HG02870 (cell line): Measurements from ENCODE around the gene CCNA2.

ENCODE experiments used
- ATAC-seq: cut with Tn5 transposase; IDR thresholded peaks from one replicate; pipeline ENCODE4 v1.9.1; 2021; ENCODE audit warnings: mild to moderate bottlenecking, moderate library complexity; ENCODE audit not compliant: unreplicated experiment

Gene CCNA2

GRCh38 chr4:121823505-121824170, at the start of gene CCNA2:
CCNA2 (minus strand) TSS chr4:121823883; CDS start chr4:121823628, 255 bp downstream.
- ATAC-seq, result peak; percentile 88

- peak; percentile 98 for ATAC-seq
These were observed 46.4 kb upstream of the CCNA2 start, which contains the start of gene BBS7 for GRCh38 chr4:121869841-121870822. BBS7 (minus strand) TSS chr4:121870474; CDS start chr4:121870313, 161 bp downstream.

DNA sequence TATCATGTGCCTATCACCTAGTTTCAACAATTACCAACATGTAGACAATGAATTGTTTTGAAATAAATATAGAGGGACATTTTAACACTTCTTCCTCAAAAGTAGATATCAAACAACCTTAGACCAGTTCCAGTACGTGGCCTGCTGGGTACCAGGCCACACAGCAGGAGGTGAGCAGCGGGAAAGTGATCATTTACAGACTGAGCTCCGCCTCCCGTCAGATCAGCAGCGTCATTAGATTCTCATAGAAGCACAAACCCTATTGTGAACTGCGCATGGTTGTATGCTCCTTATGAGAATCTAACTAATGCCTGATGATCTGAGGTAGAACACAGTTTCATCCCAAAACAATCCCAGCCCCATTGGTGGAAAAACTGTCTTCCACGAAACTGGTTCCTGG, 40.1 kb upstream of the CCNA2 start:
- no peak for ATAC-seq

GRCh38 chr4:121861426-121861825, 37.7 kb upstream of the CCNA2 start:
- ATAC-seq, result no peak

DNA sequence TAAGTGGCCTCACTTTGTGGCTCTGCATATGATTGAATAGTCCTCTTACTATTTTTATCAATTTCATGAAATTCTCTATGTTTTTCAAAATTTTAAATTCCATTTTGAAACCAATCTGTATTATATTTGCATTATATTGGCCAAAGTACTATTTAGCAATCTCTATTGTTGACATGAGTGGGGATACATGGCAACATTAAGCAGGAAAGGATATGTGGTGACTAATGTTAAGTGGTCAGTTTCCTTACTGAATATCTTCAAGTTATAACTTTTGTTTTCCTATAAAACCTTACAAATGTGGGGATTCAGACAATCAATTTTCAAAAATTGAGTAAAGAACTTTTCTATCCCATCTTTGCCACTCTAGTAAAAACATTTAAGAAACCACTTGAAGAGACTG, 36.4 kb upstream of the CCNA2 start:
- ATAC-seq, result no peak

DNA sequence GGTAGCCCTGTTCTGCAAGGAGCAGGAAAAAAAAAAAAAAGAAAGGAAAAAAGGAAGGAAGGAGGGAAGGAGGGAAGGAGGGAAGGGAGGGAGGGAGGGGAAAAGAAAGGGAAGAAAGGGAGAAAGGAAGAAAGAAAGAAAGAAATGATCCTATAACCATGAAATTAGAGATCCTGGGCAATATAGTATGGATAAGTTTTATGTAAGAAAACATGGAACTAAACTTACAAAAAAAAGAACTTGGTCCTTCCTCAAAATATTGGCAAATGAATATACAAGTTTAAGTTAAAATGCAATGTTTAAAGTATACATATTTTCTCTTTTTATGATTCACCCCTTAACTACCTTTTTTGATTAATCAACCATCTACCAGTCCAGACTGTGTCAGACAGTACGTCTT, 27.7 kb upstream of the CCNA2 start:
- no peak for ATAC-seq

GRCh38 chr4:121846662-121847061, 23.0 kb upstream of the CCNA2 start:
- no peak for ATAC-seq

GRCh38 chr4:121842862-121843261, 19.2 kb upstream of the CCNA2 start:
- ATAC-seq, result no peak

DNA sequence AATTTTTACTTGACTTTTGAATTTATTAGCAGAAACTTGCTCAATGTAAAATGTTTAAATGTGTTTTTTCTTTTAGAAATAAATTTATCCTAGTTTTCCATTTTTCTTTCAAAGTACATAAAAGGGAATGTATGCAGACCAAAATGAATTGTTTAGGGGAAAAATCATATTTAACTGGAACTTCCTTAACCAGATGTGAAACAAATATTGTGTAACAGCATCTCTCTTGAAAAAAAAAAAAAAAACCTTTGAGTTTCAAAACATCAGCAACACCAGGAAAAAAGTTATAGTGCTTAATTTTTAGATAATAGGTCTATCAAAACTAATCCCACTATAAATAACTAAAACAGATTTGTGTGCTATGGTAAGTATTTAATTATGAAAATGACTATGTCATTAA, 14.5 kb upstream of the CCNA2 start:
- ATAC-seq, result no peak

DNA sequence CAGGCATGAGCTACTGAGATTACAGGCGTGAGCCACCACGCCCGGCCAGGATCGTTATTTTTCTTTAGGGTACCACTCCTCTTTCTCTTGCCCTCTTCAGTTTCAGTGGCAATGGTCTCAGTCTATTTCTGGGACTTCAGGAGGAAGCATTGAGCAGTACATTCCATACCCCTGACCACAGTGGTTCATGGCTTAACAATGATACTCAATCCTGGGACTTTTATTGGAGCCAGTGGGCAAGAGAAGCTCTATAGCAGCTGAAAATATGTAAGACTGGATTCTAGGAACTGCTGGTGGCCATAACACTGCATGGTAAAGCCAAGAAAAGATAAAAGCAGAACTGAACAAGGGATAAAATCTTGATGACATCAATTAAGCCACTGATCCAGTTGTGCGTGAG, 5.8 kb upstream of the CCNA2 start:
- ATAC-seq, result no peak

DNA sequence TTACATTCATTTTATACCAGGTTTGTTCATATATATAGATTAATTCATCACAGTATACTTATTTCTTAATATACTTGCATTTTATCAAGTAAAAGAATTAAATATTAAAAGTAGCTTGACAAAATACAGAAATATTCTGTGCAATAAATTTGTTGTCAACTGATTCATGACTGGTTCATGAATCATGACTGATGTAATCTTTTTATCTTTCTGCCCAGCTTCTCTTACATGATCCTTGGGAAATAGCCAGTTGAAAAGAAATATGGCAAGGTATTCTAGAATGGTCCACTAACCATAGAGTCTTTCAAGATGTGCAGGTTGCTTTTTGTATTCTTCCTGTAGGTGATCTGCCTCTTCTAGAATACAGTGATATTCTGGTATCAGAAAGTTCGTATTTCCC, 4.2 kb upstream of the CCNA2 start:
- no peak for ATAC-seq

GRCh38 chr4:121824950-121825349, 1.3 kb upstream of the CCNA2 start:
- ATAC-seq, result no peak

DNA sequence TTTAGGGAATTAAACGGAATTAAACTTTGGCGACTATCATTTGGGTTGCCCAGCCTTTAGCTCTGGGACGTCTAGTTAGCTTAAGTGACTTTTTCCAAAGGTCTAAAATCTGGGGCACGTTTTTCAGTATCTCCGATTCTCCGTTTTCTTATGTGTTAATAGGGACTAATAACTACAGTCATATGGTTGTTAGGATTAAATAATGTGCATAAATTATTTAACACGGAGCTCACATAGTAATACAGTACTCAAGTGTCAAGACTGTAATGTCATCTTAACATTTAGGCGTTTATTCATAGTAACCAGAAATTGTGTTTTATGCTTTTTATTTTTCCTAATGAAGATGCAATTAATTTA, 466 bp upstream of the CCNA2 start:
- ATAC-seq, result no peak

GRCh38 chr4:121822796-121823504, 733 bp downstream of the CCNA2 start:
- ATAC-seq, result peak; percentile 38

DNA sequence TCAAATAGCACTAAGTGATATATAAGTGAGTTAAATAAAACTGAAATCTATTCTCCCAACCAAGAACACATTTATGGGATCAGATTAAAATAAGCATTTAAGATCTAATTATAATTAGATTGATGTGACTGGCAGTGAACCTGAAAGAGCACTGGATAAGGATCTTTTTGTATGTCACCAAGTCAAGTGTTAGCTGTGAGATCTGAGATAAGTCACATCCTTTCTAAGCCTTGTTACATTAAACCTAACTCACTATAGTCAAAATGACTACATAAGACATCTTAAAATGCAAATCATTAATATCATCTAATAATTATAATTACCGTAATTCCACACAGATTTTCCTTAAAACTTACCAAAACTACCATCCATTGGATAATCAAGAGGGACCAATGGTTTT, 1.6 kb downstream of the CCNA2 start:
- ATAC-seq, result no peak

- ATAC-seq, result no peak
These were observed 4.3 kb downstream of the CCNA2 start for GRCh38 chr4:121819216-121819965.

DNA sequence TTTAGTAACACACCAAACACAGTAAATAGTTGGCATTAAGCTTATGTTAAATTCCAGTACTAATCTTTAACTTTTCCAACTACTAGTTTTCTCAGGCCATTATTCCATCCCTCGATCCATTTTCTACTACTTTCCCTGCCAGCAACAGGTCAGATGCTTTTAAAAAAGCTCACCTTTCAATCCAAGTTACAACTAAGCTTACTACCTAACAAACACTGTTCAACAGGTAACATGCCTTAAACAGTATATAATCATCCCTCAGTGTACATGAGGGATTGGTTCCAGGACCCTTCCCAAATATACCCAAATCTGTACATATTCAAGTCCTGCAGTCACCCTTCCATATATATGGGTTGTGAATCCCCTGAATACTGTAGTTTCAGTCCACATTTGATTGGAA, 5.5 kb downstream of the CCNA2 start:
- no peak for ATAC-seq

DNA sequence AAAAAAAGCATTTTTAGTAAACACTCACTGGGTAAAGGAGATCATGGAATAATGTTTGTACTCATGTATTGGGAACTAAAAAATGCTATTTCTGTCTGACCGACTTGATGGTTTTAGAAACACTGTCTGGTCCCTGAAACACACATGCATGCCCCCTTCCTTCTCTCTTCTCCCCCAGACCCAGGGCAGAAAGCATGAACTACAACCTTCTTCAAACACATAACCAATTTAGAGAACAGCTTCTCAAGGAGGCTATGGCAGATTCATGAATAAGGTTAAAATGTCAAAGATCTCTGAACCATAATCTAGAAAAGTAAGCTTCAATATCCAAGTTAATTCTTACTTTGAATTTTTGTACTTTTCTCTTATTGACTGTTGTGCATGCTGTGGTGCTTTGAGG, 6.0 kb downstream of the CCNA2 start:
- no peak for ATAC-seq

DNA sequence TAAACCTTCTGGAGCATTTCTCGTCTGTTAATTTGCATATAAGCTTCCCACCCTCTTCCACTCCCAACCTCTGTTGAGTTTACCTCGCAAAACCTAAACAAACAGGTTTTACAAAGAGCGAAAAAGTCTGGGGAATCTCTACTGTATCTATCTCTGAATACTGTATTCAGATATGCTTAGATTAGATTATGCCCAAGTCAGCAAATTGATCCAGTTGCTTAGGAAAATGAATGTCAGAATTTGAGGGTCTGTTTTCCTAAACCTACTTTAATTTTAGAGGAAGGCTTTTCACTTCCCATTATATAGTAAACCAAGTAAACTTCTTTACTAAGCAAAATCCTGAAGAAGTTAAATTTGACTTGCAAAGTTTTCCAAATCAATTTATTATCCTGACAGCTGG, 6.7 kb downstream of the CCNA2 start:
- ATAC-seq, result no peak

GRCh38 chr4:121814756-121815155, 8.9 kb downstream of the CCNA2 start:
- no peak for ATAC-seq

DNA sequence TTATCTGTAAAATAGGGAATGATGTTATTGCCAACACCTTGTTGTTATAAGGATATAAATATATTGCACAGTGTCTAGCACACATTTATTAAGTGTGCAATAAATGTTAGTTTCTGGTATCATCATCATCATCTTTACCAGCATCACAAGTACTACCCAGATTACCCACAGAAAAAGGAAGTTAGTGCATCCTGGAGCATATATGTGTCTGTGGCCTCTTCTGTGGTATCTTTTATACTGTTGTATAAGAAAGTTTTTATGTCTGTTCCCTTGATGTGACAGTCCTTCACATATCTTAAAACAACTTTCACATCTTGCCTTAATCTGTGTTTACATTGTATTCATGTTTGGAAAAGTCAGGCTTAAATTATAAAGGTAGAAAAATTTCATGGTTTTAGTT, 12.6 kb downstream of the CCNA2 start:
- no peak for ATAC-seq
